Transverse colon (tissue), 4 donors: ENCODE data around the gene ARGLU1. TPM values are rescaled to one million over a fixed set of nuclear protein-coding genes. Genes with fewer than 3 reads are reported as not detected.
A peak's percentile ranks its signal among the peaks of the same experiment; 100 is the strongest.

ENCODE experiments used
- DNase-seq: peaks from one replicate; pipeline ENCODE4 v3.0.0-alpha.2; 2019
- H3K27ac ChIP-seq, 4 donors: fragments of 200-600 bp; sonication (generic); 2 replicates each; pipeline ENCODE4 v1.5.1; 2016 to 2018; ENCODE audit warnings: inconsistent platforms in 4 of 4
- H3K27me3 ChIP-seq: fragments of 200-600 bp; sonication (generic); 2 replicates; pipeline ENCODE4 v1.5.1; 2017; ENCODE audit warnings: inconsistent platforms
- H3K36me3 ChIP-seq, 4 donors: fragments of 200-600 bp; sonication (generic); 2 replicates each; pipeline ENCODE4 v1.5.1; 2017 to 2019; ENCODE audit warnings: inconsistent platforms in 4 of 4
- H3K4me1 ChIP-seq, 4 donors: fragments of 200-600 bp; sonication (generic); 2 replicates each; pipeline ENCODE4 v1.5.1; 2017 to 2020; ENCODE audit warnings: inconsistent platforms in 4 of 4
- H3K4me3 ChIP-seq, 4 donors: fragments of 200-600 bp; sonication (generic); 1 replicate in 1 of 4; 2 replicates in 3 of 4; pipeline versions ENCODE4 v1.5.1 to v1.6.1; 2017 to 2019; ENCODE audit warnings: inconsistent platforms in 4 of 4
- H3K9me3 ChIP-seq, 2 donors: fragments of 200-600 bp; sonication (generic); 2 replicates each; pipeline ENCODE4 v1.5.1; 2017 to 2019; ENCODE audit warnings: inconsistent platforms in 2 of 2
- CTCF ChIP-seq, 5 experiments: fragments of 200-600 bp in 3 of 5; fragments of 450-650 bp in 2 of 5; sonication (generic) in 3 of 5; IDR thresholded peaks; 1 replicate in 2 of 5; 2 replicates in 3 of 5; pipeline ENCODE4 v1.5.1; 2016 to 2017; ENCODE audit warnings: antibody characterized with exemption in 5 of 5, inconsistent platforms in 3 of 5, mild to moderate bottlenecking in 2 of 5, moderate library complexity in 1 of 5
- EP300 ChIP-seq: sonication (generic); formaldehyde crosslinking; IDR thresholded peaks from one replicate; pipeline ENCODE4 v1.6.1; 2017; ENCODE audit warnings: antibody characterized with exemption, low read depth
- POLR2A ChIP-seq: fragments of 450-650 bp; IDR thresholded peaks from one replicate; pipeline ENCODE4 v1.6.1; 2016; ENCODE audit warnings: antibody characterized with exemption, mild to moderate bottlenecking, moderate library complexity
- POLR2AphosphoS5 ChIP-seq, 3 donors: sonication (generic); formaldehyde crosslinking; IDR thresholded peaks; one replicate each; pipeline ENCODE4 v1.6.1; 2016; ENCODE audit warnings: antibody characterized with exemption in 3 of 3
- WGBS, 2 donors: methylation state at CpG; one replicate each; pipeline ENCODE4 v1.1.5; 2018; ENCODE audit warnings: low coverage in 1 of 2; 5-methylcytosine and 5-hydroxymethylcytosine counted together
- in situ Hi-C, 4 donors: fragments of 200-750 bp; cut with MboI; loops; one replicate each; pipeline versions ENCODE4 v1.15.0 to v1.15.1; 2017; ENCODE audit warnings: low sequenced_read_pairs in 3 of 4, low pct_ligation_motif_present in 1 of 4, low pct_unique_long_range_greater_than_20kb in 1 of 4
- intact Hi-C: fragments of 100-400 bp; cut with DNase I; formaldehyde crosslinking; loops from one replicate; pipeline ENCODE4 v1.15.1; 2023; ENCODE audit warnings: low total_unique reads
- total RNA-seq, 4 donors: library from RNA; depleted of rRNA; stranded (reverse); fragments of >200 nt; gene quantifications; one replicate each; pipeline ENCODE4 v1.1.0, GENCODE V29; 2016

The ARGLU1 gene
- total RNA-seq, 4 donors from 2014 or later: 106 to 155 (median 155) TPM

GRCh38 chr13:106507560-106508274 lies 60.2 kb downstream of the ARGLU1 start:
- WGBS, 2 donors: 64 to 70% methylated on average over 10 to 11 of the region's 11 CpGs
- Histone ChIP-seq H3K27me3 (no peaks in the 10 kb centered on the region), H3K27ac (peak overlapping the region in 1 of 4 donors; percentile 8), H3K36me3 (peaks cover 0 to 5% (median 2%) of the 10 kb centered on the region in 4 donors), H3K4me1 (peaks cover 0 to 4% (median 0%) of the 10 kb centered on the region in 4 donors), H3K4me3 (no peak overlapping the region), H3K9me3 (no peaks in the 10 kb centered on the region)
- TF ChIP-seq EP300: no peak
- no peak for TF ChIP-seq POLR2A
- TF ChIP-seq POLR2AphosphoS5 (IDR thresholded peaks at IDR 0.05): no peak
- TF ChIP-seq CTCF (IDR thresholded peaks at IDR 0.05): no peak
- intact Hi-C loops (no loop called here), in situ Hi-C loops (loop anchor here in 2 of 4 donors (25.0 kb wide), 1 partner anchor 420 kb away; no protein-coding TSS in a partner anchor)
- no peak for DNase-seq

GRCh38 chr13:106506286-106506685 lies 61.7 kb downstream of the ARGLU1 start:
- Histone ChIP-seq H3K36me3 (peaks cover 0 to 5% (median 2%) of the 10 kb centered on the region in 4 donors), H3K4me3 (no peak overlapping the region), H3K9me3 (no peaks in the 10 kb centered on the region), H3K27ac (no peak overlapping the region), H3K27me3 (no peaks in the 10 kb centered on the region), H3K4me1 (peaks cover 0 to 4% (median 0%) of the 10 kb centered on the region in 4 donors)
- no peak for DNase-seq
- 64 to 76% methylated on average over 2 of the region's 2 CpGs for WGBS, 2 donors
- in situ Hi-C loops (loop anchor here in 2 of 4 donors (25.0 kb wide), 1 partner anchor 419 kb away; no protein-coding TSS in a partner anchor), intact Hi-C loops (no loop called here)
- TF ChIP-seq EP300: no peak
- TF ChIP-seq CTCF (IDR thresholded peaks at IDR 0.05): no peak
- TF ChIP-seq POLR2A: no peak
- no peak for TF ChIP-seq POLR2AphosphoS5 (IDR thresholded peaks at IDR 0.05)

- peaks cover 0 to 5% (median 2%) of the 10 kb centered on the region in 4 donors for H3K36me3 ChIP-seq
- no peaks in the 10 kb centered on the region for H3K9me3 ChIP-seq
- no peak for TF ChIP-seq POLR2A
- no peak for TF ChIP-seq EP300
- TF ChIP-seq CTCF (IDR thresholded peaks at IDR 0.05): no peak
- no peak for TF ChIP-seq POLR2AphosphoS5 (IDR thresholded peaks at IDR 0.05)
- no peak overlapping the region for H3K4me3 ChIP-seq
- intact Hi-C loops (no loop called here), in situ Hi-C loops (loop anchor here in 2 of 4 donors (25.0 kb wide), 1 partner anchor 418 kb away; no protein-coding TSS in a partner anchor)
- WGBS, 2 donors: 89 to 91% methylated on average over 4 of the region's 4 CpGs
- peaks cover 0 to 4% (median 0%) of the 10 kb centered on the region in 4 donors for H3K4me1 ChIP-seq
- H3K27ac ChIP-seq: no peak overlapping the region
- no peaks in the 10 kb centered on the region for H3K27me3 ChIP-seq
- DNase-seq: no peak
Measured at GRCh38 chr13:106505732-106506131, 62.2 kb downstream of the ARGLU1 start.

GRCh38 chr13:106505295-106505694 lies 62.6 kb downstream of the ARGLU1 start:
- TF ChIP-seq EP300: no peak
- no peak for TF ChIP-seq CTCF (IDR thresholded peaks at IDR 0.05)
- TF ChIP-seq POLR2A: no peak
- Histone ChIP-seq H3K9me3 (no peaks in the 10 kb centered on the region), H3K27me3 (no peaks in the 10 kb centered on the region), H3K36me3 (peaks cover 0 to 5% (median under 1%) of the 10 kb centered on the region in 4 donors), H3K27ac (no peak overlapping the region), H3K4me1 (peaks cover 0 to 4% (median 0%) of the 10 kb centered on the region in 4 donors), H3K4me3 (no peak overlapping the region)
- intact Hi-C loops (no loop called here), in situ Hi-C loops (loop anchor here in 2 of 4 donors (25.0 kb wide), 1 partner anchor 418 kb away; no protein-coding TSS in a partner anchor)
- 79 to 87% methylated on average over 4 of the region's 4 CpGs for WGBS, 2 donors
- DNase-seq: no peak
